Hematopoietic multipotent progenitor cell treated with erythropoietin and hydrocortisone succinate and interleukin-3 and kit ligand, for 6 days (in vitro differentiated cells): Measurements from ENCODE around the gene TRIML2.

ENCODE experiments used
- DNase-seq: peaks from one replicate; pipeline ENCODE4 v3.0.0-alpha.2; 2015

The TRIML2 gene

GRCh38 chr4:188109157-188109755, at the start of gene TRIML2:
Gene TRIML2, minus strand, starts transcription at chr4:188109603. Its CDS starts 4,235 bp downstream, at chr4:188105368.
- DNase-seq = no peak

GRCh38 chr4:188158336-188158735, 48.9 kb upstream of the TRIML2 start:
- DNase-seq = no peak

GRCh38 chr4:188154668-188155405, 45.4 kb upstream of the TRIML2 start:
- DNase-seq = no peak

GRCh38 chr4:188147776-188148175, 38.4 kb upstream of the TRIML2 start:
- DNase-seq = no peak

GRCh38 chr4:188147176-188147575, 37.8 kb upstream of the TRIML2 start:
- DNase-seq = no peak

GRCh38 chr4:188146618-188147017, 37.2 kb upstream of the TRIML2 start:
- DNase-seq = no peak

- DNase-seq = no peak
Observed at GRCh38 chr4:188145601-188146000, 36.2 kb upstream of the TRIML2 start.

GRCh38 chr4:188143731-188144130, 34.3 kb upstream of the TRIML2 start:
- DNase-seq = no peak

- DNase-seq = no peak
Observed at GRCh38 chr4:188139671-188140070, 30.3 kb upstream of the TRIML2 start.

GRCh38 chr4:188139141-188139540, 29.7 kb upstream of the TRIML2 start, which contains the start of gene TRIML1:
Gene TRIML1, plus strand, starts transcription at chr4:188139441. Its CDS starts 118 bp downstream, at chr4:188139559.
- no peak for DNase-seq

GRCh38 chr4:188138227-188138626, 28.8 kb upstream of the TRIML2 start:
- no peak for DNase-seq

- no peak for DNase-seq
Observed at GRCh38 chr4:188132232-188132631, 22.8 kb upstream of the TRIML2 start.

GRCh38 chr4:188130355-188130754, 21.0 kb upstream of the TRIML2 start:
- no peak for DNase-seq

GRCh38 chr4:188127214-188127874, 17.9 kb upstream of the TRIML2 start:
- no peak for DNase-seq

- DNase-seq = no peak
Observed at GRCh38 chr4:188121530-188121929, 12.1 kb upstream of the TRIML2 start.

GRCh38 chr4:188117631-188118324, 8.4 kb upstream of the TRIML2 start:
- DNase-seq = no peak

GRCh38 chr4:188113156-188113555, 3.8 kb upstream of the TRIML2 start:
- no peak for DNase-seq

- no peak for DNase-seq
Observed at GRCh38 chr4:188111955-188112354, 2.6 kb upstream of the TRIML2 start.

GRCh38 chr4:188110741-188111471, 1.5 kb upstream of the TRIML2 start:
- no peak for DNase-seq

GRCh38 chr4:188110036-188110435, 633 bp upstream of the TRIML2 start:
- no peak for DNase-seq

- DNase-seq = no peak
Observed at GRCh38 chr4:188107931-188108843, 1.2 kb downstream of the TRIML2 start.

- no peak for DNase-seq
Observed at GRCh38 chr4:188106454-188106853, 2.9 kb downstream of the TRIML2 start.
